DOHH2 (cell line): ENCODE results near the gene ATP10A.

Experiments
- H3F3A ChIP-seq: fragments of 200-600 bp; sonication (generic), shearing (Covaris generic); 2 replicates; pipeline ENCODE4 v1.6.0; 2016; ENCODE audit warnings: antibody characterized with exemption, mild to moderate bottlenecking; ENCODE audit not compliant: control insufficient read depth, insufficient read depth
- H3K27ac ChIP-seq: fragments of 200-600 bp; sonication (generic); 2 replicates; pipeline ENCODE4 v1.5.1; 2014; ENCODE audit warnings: low read depth, mild to moderate bottlenecking, low read length, moderate library complexity
- H3K27me3 ChIP-seq: fragments of 200-600 bp; sonication (generic); 2 replicates; pipeline ENCODE4 v1.6.1; 2014; ENCODE audit warnings: mild to moderate bottlenecking, low read length, mixed read lengths; ENCODE audit not compliant: control insufficient read depth
- H3K36me3 ChIP-seq: fragments of 200-600 bp; sonication (generic); 2 replicates; pipeline ENCODE4 v1.6.1; 2014; ENCODE audit warnings: mild to moderate bottlenecking, low read length, moderate library complexity, mixed read lengths; ENCODE audit not compliant: control insufficient read depth
- H3K4me1 ChIP-seq: fragments of 200-600 bp; sonication (generic); 2 replicates; pipeline ENCODE4 v1.6.1; 2014; ENCODE audit warnings: mild to moderate bottlenecking, low read length, mixed read lengths; ENCODE audit not compliant: control insufficient read depth
- H3K4me2 ChIP-seq: fragments of 200-600 bp; sonication (generic); 2 replicates; pipeline ENCODE4 v1.6.0; 2014; ENCODE audit warnings: mild to moderate bottlenecking, low read length, moderate library complexity
- H3K4me3 ChIP-seq: fragments of 200-600 bp; sonication (generic); 2 replicates; pipeline ENCODE4 v1.5.1; 2014; ENCODE audit warnings: mild to moderate bottlenecking, low read length, mixed read lengths
- H3K79me2 ChIP-seq: fragments of 200-600 bp; sonication (generic); 2 replicates; pipeline ENCODE4 v1.6.1; 2014; ENCODE audit warnings: mild to moderate bottlenecking, low read length, mixed read lengths; ENCODE audit not compliant: control insufficient read depth
- H3K9me2 ChIP-seq: fragments of 200-600 bp; sonication (generic); replicated peaks from 2 replicates; pipeline ENCODE4 v1.6.1; 2014; ENCODE audit warnings: mild to moderate bottlenecking, low read length, mixed read lengths; ENCODE audit not compliant: control insufficient read depth
- H3K9me3 ChIP-seq: fragments of 200-600 bp; sonication (generic); 2 replicates; pipeline ENCODE4 v1.6.1; 2014; ENCODE audit warnings: antibody characterized with exemption, low read length, mixed read lengths; ENCODE audit not compliant: control insufficient read depth, insufficient read depth
- H4K20me1 ChIP-seq: fragments of 200-600 bp; sonication (generic); 2 replicates; pipeline ENCODE4 v1.6.0; 2014; ENCODE audit warnings: low read depth, mild to moderate bottlenecking, antibody characterized with exemption, low read length, moderate library complexity; ENCODE audit not compliant: control insufficient read depth, insufficient read depth
- EZH2phosphoT487 ChIP-seq: fragments of 200-600 bp; sonication (generic); IDR thresholded peaks from 2 replicates; pipeline ENCODE4 v1.6.1; 2017; ENCODE audit warnings: borderline replicate concordance, mild to moderate bottlenecking, antibody characterized with exemption, low read length, moderate library complexity, mixed read lengths
- TF ChIP-seq, protein P1 (sequence below): fragments of 200-600 bp; sonication (generic); IDR thresholded peaks from one replicate; pipeline ENCODE4 v1.5.1; 2014; ENCODE audit warnings: antibody characterized with exemption, mild to moderate bottlenecking, low read depth, low read length; ENCODE audit not compliant: poor library complexity, severe bottlenecking

The ATP10A gene

GRCh38 chr15:25801586-25802284 is 61.4 kb downstream of the ATP10A start:
- Histone ChIP-seq H3K4me3 (no peak overlapping the region), H3K27me3 (no peaks in the 10 kb centered on the region), H3K4me2 (no peak overlapping the region), H3K4me1 (no peaks in the 10 kb centered on the region), H3K36me3 (no peaks in the 10 kb centered on the region), H3K79me2 (no peaks in the 10 kb centered on the region), H4K20me1 (no peaks in the 10 kb centered on the region), H3K9me2 (no peaks in the 10 kb centered on the region), H3K9me3 (peaks cover 47% of the 10 kb centered on the region; the same call in 1 of the 2 replicates), H3K27ac (no peak overlapping the region), H3F3A (no peaks in the 10 kb centered on the region)
- TF ChIP-seq, protein P1, sequence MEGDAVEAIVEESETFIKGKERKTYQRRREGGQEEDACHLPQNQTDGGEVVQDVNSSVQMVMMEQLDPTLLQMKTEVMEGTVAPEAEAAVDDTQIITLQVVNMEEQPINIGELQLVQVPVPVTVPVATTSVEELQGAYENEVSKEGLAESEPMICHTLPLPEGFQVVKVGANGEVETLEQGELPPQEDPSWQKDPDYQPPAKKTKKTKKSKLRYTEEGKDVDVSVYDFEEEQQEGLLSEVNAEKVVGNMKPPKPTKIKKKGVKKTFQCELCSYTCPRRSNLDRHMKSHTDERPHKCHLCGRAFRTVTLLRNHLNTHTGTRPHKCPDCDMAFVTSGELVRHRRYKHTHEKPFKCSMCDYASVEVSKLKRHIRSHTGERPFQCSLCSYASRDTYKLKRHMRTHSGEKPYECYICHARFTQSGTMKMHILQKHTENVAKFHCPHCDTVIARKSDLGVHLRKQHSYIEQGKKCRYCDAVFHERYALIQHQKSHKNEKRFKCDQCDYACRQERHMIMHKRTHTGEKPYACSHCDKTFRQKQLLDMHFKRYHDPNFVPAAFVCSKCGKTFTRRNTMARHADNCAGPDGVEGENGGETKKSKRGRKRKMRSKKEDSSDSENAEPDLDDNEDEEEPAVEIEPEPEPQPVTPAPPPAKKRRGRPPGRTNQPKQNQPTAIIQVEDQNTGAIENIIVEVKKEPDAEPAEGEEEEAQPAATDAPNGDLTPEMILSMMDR = no peak
- no peak for TF ChIP-seq EZH2phosphoT487

DNA sequence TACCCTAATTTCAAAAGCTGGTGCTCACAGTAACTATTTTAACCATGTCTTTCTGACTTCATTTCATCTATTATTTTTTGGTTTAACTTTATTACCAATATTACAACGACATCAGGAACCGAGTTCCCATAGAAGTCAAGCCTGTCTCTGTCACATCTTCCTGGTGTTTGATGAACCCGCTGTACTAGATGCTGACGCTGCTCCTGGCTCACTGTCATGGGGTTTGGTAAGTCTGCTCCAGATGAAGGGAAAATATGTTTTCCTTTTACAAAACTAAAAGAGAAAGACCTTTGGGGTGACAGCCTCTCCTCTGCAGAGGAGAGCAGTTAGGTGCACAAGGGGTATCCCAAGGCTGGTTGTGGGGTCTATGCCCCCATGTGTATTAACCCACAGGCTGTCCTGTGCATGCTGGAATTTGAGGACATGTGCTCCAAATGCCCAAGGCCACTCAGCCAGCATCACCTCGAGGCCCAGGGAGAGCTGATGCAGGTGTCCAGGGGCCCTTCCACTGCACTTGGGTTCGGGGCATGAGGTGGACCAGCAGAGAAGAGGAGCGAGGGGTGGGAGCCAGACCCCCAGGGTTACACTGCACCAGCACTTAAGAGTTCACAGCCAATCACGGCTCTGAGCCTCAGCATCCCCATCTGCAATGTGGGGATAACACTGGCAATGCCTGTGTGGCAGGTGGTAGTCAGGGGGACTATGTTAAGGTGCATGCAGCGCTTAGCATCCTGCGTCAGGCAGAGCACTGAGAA is 62.2 kb downstream of the ATP10A start:
- Histone ChIP-seq H3K27me3 (no peaks in the 10 kb centered on the region), H4K20me1 (no peaks in the 10 kb centered on the region), H3F3A (no peaks in the 10 kb centered on the region), H3K4me3 (no peak overlapping the region), H3K36me3 (no peaks in the 10 kb centered on the region), H3K4me2 (no peak overlapping the region), H3K9me2 (no peaks in the 10 kb centered on the region), H3K27ac (no peak overlapping the region), H3K9me3 (peaks cover 47% of the 10 kb centered on the region; the same call in 1 of the 2 replicates), H3K4me1 (no peaks in the 10 kb centered on the region), H3K79me2 (no peaks in the 10 kb centered on the region)
- TF ChIP-seq EZH2phosphoT487 = no peak
- TF ChIP-seq, protein P1 = no peak

GRCh38 chr15:25799906-25800700 is 63.0 kb downstream of the ATP10A start:
- H3K4me2 ChIP-seq = no peak overlapping the region
- no peaks in the 10 kb centered on the region for H3K27me3 ChIP-seq
- H3K79me2 ChIP-seq = no peaks in the 10 kb centered on the region
- no peaks in the 10 kb centered on the region for H3K9me2 ChIP-seq
- H3K27ac ChIP-seq = no peak overlapping the region
- H3K9me3 ChIP-seq = peaks cover 49% of the 10 kb centered on the region; the same call in 1 of the 2 replicates
- no peaks in the 10 kb centered on the region for H3K4me1 ChIP-seq
- no peaks in the 10 kb centered on the region for H4K20me1 ChIP-seq
- TF ChIP-seq, protein P1 = no peak
- no peaks in the 10 kb centered on the region for H3F3A ChIP-seq
- H3K36me3 ChIP-seq = no peaks in the 10 kb centered on the region
- no peak overlapping the region for H3K4me3 ChIP-seq
